Inferior parietal cortex (tissue), 1 donor: Measurements from ENCODE around the gene ZNF292.
"Not testable (repeated sequence)": the region's sequence is repeated elsewhere in the genome, so short reads cannot be mapped to it uniquely, and the experiment has no call there.

Experiments used
- DNase-seq: peaks from one replicate; pipeline ENCODE4 v3.0.0-alpha.2; 2016; ENCODE audit errors: extremely low spot score

Gene ZNF292

GRCh38 chr6:87161299-87161698 is 5.9 kb downstream of the ZNF292 start:
- DNase-seq: no peak

- no peak for DNase-seq
These were observed 8.6 kb downstream of the ZNF292 start for GRCh38 chr6:87164004-87164403.

- DNase-seq: no peak
These were observed 9.1 kb downstream of the ZNF292 start for GRCh38 chr6:87164506-87164905.

GRCh38 chr6:87165185-87165584 is 9.8 kb downstream of the ZNF292 start:
- DNase-seq: no peak

GRCh38 chr6:87171938-87172633 is 16.7 kb downstream of the ZNF292 start:
- no peak for DNase-seq

- DNase-seq: no peak
These were observed 18.8 kb downstream of the ZNF292 start for GRCh38 chr6:87174078-87174579.

- no peak for DNase-seq
These were observed 21.1 kb downstream of the ZNF292 start for GRCh38 chr6:87176493-87176892.

- no peak for DNase-seq
These were observed 24.9 kb downstream of the ZNF292 start for GRCh38 chr6:87180105-87180728.

GRCh38 chr6:87181903-87182302 is 26.5 kb downstream of the ZNF292 start:
- DNase-seq: no peak

- DNase-seq: no peak
These were observed 27.0 kb downstream of the ZNF292 start for GRCh38 chr6:87182321-87182720.

GRCh38 chr6:87182940-87183339 is 27.6 kb downstream of the ZNF292 start:
- DNase-seq: no peak

GRCh38 chr6:87183687-87184086 is 28.3 kb downstream of the ZNF292 start:
- no peak for DNase-seq

GRCh38 chr6:87184762-87185250 is 29.4 kb downstream of the ZNF292 start:
- no peak for DNase-seq

GRCh38 chr6:87196275-87196842 is 41.0 kb downstream of the ZNF292 start:
- DNase-seq: no peak

GRCh38 chr6:87197547-87197946 is 42.2 kb downstream of the ZNF292 start:
- no peak for DNase-seq

GRCh38 chr6:87198022-87198810 is 42.9 kb downstream of the ZNF292 start:
- DNase-seq: not testable (repeated sequence)

GRCh38 chr6:87199787-87200186 is 44.4 kb downstream of the ZNF292 start:
- no peak for DNase-seq

GRCh38 chr6:87200469-87201175 is 45.3 kb downstream of the ZNF292 start:
- no peak for DNase-seq

- no peak for DNase-seq
These were observed 48.2 kb downstream of the ZNF292 start for GRCh38 chr6:87203448-87204023.

- DNase-seq: no peak
These were observed 54.4 kb downstream of the ZNF292 start for GRCh38 chr6:87209812-87210211.

- no peak for DNase-seq
These were observed 55.6 kb downstream of the ZNF292 start for GRCh38 chr6:87210979-87211378.
